ENCODE data around the gene FAM89A.

- TF ChIP-seq EZH2phosphoT487 (IDR thresholded peaks at IDR 0.05; ENCODE audit: borderline replicate concordance, low read length): no peak
- no peak for TF ChIP-seq CTCF (IDR thresholded peaks at IDR 0.05; ENCODE audit: low read depth, low read length, poor library complexity, severe bottlenecking)
Observed at GRCh38 chr1:230983811-230984210, 56.2 kb downstream of the FAM89A start.

Data from DOHH2 (cell line).